WI38 (cell line): ENCODE measurements around the gene TMEM272.

Source experiments
- H3K4me3 ChIP-seq: 2 replicates; pipeline ENCODE4 v1.5.1; 2011; ENCODE audit warnings: low read depth, mild to moderate bottlenecking, control low read depth, low read length
- TF ChIP-seq, protein P1 (sequence below): IDR thresholded peaks from 2 replicates; pipeline ENCODE4 v1.5.1; 2012; ENCODE audit warnings: low read depth, mild to moderate bottlenecking, control low read depth, low read length

TMEM272 gene

DNA sequence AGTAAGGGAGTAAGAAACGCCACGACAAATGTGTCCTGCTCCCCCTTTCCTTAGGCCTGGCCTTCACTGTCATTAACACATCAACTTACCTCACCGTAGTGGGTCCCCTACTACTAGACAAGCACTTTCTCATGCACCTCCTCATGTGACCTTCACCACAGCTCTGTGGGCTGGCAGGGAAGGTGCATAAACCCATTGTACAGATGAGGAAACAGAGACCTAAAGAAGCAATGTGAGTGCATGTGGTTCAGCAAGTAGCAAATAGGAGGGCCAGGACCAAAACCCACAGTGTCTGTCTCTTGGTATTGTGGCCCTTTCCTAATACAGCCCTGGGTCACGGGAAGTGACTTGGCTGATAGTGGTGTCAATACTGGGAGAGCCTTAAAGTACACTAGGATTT is 22.1 kb upstream of the TMEM272 start:
- H3K4me3 ChIP-seq: no peak overlapping the region
- TF ChIP-seq, protein P1, sequence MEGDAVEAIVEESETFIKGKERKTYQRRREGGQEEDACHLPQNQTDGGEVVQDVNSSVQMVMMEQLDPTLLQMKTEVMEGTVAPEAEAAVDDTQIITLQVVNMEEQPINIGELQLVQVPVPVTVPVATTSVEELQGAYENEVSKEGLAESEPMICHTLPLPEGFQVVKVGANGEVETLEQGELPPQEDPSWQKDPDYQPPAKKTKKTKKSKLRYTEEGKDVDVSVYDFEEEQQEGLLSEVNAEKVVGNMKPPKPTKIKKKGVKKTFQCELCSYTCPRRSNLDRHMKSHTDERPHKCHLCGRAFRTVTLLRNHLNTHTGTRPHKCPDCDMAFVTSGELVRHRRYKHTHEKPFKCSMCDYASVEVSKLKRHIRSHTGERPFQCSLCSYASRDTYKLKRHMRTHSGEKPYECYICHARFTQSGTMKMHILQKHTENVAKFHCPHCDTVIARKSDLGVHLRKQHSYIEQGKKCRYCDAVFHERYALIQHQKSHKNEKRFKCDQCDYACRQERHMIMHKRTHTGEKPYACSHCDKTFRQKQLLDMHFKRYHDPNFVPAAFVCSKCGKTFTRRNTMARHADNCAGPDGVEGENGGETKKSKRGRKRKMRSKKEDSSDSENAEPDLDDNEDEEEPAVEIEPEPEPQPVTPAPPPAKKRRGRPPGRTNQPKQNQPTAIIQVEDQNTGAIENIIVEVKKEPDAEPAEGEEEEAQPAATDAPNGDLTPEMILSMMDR: no peak

DNA sequence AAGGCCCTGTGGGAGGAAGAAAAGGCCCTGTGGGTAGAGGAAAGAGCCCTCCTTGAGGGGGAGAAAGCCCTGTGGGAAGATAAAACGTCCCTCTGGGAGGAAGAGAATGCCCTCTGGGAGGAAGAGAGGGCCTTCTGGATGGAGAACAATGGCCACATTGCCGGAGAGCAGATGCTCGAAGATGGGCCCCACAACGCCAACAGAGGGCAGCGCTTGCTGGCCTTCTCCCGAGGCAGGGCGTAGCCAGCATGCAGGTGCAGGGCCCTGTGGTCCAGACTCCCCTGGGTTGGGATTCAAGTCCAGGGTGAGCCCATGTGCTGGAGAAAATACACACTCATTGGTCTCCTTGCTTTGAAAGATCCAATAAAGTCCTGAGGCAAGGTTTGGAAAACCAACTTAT is 20.9 kb upstream of the TMEM272 start:
- no peak overlapping the region for H3K4me3 ChIP-seq
- TF ChIP-seq, protein P1: no peak

DNA sequence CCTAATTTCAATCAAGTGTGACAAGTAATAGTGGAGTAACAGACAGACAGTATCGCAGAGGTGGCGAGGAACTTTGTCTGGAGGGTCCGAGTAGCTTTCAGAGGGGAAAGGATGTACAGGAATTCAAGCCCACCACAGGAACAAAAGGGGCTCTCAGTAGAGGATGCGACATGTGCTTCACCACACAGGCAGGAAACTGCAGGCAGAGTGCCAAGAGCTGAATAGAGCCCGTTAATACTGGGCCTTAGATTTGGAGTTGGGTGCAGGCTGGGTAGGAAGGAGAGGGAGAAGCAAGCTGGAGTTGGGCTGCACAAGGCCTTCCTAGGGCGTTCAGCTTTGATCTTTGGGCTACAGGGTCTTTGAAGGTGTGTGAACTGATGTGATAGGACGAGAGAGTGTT is 18.0 kb upstream of the TMEM272 start:
- TF ChIP-seq, protein P1: no peak

DNA sequence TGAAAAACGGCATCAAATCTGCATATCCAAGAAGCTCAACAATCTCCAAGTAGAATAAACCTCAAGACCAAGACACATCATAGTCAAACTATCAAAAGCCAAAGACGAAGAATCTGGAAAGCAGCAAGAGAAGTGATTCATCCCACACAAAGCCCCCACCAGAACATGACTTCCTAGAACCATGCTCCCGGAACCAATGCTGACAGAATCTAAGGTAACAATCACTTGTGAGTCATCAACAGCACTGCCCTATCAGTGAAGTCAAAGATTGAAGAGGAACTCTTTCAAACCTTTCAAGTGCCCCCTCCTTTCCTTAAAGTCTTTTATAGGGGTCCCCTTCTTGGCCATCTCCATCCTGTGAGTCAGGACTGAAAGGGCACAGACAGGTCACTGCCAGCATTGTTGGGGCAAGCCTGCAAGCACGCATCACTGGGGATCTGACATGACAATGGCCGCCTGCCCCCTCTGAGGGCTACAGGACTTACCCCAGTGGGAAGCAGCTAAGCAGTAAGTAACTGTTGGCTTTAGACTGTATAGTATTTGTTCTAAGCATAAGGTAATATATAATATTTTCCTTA is 16.8 kb upstream of the TMEM272 start, which contains the start of gene CCDC70:
Gene CCDC70, plus strand, starts transcription at position 247 of the 578 bp plus-strand sequence. CDS start 3,443 bp downstream, outside the sequence.
- TF ChIP-seq, protein P1: no peak
- no peak within 1 kb of the TSS for H3K4me3 ChIP-seq

More for the DNA sequence above, 18.0 kb upstream of the TMEM272 start:
- no peak overlapping the region for H3K4me3 ChIP-seq

DNA sequence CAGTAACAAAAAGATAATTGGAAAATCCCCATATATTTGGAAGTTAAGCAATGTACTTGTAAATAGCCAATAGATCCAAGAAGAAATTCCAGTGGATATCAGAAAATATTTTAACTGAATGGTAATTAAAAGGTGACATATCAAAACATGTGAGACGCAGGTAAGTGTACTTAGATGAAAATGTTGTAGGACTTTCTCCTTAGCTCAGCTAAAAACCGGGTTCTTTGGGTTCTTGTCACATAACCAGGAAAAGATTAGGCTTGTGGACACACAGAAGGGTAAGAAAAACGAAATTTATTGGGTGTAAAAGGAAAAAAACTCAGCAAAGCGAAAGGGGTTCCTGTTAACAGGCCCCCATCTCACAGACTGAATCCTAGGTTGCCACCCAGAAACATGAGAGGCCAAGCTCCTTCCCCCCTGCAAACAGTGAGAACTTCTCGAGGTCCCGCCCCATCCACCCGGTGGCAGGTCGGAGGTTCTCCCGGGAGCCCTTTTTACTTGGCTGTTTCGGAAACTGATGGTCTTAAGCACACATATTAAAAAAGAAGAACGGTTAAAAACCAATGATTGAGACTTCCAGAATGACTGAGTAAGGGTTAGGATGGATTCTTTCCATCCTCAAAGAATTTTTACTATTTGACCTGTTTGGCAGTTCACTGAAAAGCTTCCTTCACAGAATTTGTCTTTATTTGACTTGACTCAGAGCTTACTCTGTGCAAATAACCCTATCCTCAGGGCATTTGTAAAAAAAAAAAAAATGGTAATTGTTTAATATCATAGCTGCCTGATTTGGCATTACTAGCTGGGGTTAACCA is 13.7 kb upstream of the TMEM272 start:
- H3K4me3 ChIP-seq: no peak overlapping the region
- TF ChIP-seq, protein P1: no peak

DNA sequence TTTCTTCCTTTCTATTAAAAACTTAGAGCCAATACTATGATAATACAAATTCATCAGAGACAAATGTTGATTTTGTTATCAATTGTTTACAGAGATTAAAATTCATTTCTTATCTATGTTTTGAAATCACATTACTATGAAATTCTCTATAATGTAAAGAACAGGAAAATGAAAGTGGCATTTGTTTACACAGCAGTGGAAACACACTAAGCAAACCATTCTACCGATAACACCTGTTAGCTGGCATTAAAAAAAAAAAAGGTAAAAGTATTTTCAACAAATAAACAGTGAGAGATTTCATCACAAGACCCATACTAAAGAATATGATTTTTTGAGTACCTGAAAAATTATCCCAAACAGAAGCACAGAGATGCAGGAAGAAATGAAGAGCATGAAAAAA is 12.0 kb upstream of the TMEM272 start:
- TF ChIP-seq, protein P1: no peak
- H3K4me3 ChIP-seq: no peak overlapping the region
